GM12874 (cell line): ENCODE measurements around the gene SWSAP1.

ENCODE experiments used
- TF ChIP-seq, protein P1 (sequence below): IDR thresholded peaks from 2 replicates; pipeline ENCODE4 v1.5.1; 2011; ENCODE audit warnings: low read depth, mild to moderate bottlenecking, control low read depth, low read length, moderate library complexity; ENCODE audit not compliant: insufficient read depth

Gene SWSAP1, protein sequence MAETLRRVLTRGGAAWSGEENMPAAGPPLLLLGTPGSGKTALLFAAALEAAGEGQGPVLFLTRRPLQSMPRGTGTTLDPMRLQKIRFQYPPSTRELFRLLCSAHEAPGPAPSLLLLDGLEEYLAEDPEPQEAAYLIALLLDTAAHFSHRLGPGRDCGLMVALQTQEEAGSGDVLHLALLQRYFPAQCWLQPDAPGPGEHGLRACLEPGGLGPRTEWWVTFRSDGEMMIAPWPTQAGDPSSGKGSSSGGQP

DNA sequence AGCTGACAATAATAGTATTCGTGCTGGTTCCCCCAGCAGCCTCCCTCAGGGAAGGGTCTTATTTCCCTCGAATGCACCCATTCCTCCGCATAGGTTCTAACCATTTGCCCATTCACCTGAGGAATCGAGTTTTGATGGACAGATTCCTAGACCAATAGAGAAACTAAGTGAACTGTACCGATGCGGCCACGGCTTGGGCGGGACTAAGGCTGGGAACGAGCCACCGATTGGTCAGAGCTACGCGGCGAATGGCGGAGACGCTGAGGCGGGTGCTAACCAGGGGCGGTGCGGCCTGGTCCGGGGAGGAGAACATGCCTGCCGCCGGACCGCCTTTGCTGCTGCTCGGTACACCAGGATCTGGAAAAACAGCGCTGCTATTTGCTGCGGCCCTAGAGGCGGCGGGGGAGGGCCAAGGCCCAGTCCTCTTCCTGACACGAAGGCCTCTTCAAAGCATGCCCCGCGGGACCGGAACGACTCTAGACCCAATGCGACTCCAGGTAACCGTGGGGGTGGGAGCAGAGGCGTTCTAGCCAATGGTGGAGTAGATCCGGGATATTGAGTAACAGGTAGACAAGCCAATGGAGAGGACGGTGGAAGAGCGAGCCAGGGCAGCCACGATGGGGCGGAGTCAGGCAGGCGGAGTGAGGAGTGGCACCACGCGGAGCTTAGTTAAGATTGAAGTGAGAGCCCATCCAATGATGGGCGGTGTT, at the start of gene SWSAP1:
TSS of gene SWSAP1 (plus strand) at position 234 of the 710 bp plus-strand sequence. CDS start at position 249, 15 bp downstream.
- TF ChIP-seq, protein P1, sequence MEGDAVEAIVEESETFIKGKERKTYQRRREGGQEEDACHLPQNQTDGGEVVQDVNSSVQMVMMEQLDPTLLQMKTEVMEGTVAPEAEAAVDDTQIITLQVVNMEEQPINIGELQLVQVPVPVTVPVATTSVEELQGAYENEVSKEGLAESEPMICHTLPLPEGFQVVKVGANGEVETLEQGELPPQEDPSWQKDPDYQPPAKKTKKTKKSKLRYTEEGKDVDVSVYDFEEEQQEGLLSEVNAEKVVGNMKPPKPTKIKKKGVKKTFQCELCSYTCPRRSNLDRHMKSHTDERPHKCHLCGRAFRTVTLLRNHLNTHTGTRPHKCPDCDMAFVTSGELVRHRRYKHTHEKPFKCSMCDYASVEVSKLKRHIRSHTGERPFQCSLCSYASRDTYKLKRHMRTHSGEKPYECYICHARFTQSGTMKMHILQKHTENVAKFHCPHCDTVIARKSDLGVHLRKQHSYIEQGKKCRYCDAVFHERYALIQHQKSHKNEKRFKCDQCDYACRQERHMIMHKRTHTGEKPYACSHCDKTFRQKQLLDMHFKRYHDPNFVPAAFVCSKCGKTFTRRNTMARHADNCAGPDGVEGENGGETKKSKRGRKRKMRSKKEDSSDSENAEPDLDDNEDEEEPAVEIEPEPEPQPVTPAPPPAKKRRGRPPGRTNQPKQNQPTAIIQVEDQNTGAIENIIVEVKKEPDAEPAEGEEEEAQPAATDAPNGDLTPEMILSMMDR, result no peak

DNA sequence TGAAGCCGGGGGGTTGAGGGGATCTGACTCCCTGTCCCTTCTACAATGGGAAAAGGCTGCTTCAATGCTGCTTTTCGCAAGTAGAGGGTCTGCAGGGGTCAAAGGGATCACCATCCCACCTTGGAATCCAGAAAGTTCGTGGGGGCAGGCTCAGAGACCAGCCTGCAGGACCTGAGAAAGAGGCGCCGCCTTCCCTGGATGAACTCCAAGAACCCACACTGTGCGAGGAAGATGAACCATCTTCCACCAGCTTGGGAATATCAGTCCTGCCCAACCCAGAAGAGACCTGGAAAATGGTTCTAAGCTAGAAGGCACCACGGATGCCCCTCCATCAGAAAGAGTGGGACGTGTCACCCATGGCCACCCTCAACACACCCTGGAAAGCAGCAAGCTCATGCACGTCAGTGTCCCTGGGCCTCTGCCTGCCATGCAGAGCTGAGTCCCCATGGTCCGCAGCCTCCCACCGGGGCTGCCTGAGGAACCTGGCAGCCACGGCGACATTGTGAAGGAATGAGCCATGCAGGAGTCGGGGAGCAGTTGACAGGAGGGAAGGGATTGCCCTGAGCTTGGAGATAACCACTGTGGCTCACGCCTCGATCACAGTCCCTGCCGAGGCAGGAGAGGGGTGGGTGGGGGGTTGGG, 49.6 kb upstream of the SWSAP1 start:
- TF ChIP-seq, protein P1, result no peak

DNA sequence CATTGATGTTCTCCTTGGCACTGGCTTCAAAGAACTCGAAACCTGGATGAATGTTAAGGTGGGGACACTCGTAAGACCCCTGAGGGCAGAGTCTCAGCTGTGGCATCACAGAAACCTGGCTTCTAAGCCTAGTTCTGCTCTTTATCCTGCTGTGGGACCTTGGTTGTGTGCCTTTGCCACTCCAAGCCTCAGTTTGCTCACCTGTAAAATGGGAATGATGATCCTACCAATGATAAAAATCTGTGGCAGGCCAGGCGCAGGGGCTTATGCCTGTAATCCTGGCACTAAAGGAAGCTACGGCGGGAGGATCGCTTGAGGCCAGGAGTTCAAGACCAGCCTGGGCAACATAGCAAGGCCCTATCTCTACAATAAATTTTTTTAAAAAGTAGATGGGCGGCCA, 48.9 kb upstream of the SWSAP1 start:
- TF ChIP-seq, protein P1, result no peak

DNA sequence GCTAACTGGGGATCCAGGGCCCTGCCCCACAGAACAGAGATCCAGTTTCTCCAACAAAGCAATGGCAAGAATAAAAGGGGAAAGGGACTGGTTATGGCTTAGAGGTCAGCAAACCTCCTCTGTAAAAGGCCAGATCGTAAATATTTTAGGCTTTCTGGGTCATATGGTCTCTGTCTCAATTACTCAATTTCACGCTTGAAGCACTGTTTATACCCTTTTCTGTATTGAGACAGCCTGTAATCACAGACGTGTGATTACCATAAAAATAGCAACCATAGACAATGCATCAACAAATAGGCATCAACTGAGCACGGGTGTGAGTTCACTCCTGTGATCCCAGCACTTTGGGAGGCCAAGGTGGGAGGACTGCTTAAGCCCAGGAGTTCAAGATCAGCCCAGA, 44.3 kb upstream of the SWSAP1 start:
- TF ChIP-seq, protein P1, result no peak

DNA sequence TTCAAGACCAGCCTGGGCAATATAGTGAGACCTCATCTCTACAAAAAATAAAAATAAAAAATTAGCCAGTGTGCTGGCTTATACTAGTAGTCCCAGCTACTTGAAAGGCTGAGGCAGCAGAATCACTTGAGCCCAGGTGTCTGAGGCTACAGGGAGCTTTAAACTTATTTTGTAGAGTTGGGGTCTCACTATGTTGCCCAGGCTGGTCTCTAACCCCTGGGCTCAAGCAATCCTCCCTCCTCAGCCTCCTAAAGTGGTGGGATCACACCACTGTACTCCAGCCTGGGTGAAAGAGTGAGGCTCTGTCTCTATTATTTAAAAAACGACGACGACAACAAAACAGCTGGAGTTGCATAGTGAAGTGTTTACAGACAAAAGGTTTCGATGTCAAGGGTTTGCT, 43.0 kb upstream of the SWSAP1 start:
- TF ChIP-seq, protein P1, result no peak

DNA sequence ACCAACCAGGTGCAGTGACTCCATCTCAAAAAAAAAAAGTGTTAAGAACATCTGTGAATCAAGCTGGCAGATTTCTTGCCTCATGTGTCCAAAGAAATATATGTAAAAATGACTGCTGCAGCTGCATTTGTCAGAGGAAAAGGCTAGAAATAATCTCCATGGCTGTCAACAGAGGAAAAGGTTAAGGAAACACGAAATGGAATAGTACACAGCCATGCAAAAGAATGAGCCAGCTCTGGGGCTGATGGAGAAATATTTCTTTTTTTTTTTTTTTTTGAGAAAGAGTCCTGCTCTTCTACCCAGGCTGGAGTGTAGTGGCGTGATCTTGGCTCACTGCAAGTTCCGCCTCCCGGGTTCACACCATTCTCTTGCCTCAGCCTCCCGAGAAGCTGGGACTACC, 41.6 kb upstream of the SWSAP1 start:
- TF ChIP-seq, protein P1, result no peak

DNA sequence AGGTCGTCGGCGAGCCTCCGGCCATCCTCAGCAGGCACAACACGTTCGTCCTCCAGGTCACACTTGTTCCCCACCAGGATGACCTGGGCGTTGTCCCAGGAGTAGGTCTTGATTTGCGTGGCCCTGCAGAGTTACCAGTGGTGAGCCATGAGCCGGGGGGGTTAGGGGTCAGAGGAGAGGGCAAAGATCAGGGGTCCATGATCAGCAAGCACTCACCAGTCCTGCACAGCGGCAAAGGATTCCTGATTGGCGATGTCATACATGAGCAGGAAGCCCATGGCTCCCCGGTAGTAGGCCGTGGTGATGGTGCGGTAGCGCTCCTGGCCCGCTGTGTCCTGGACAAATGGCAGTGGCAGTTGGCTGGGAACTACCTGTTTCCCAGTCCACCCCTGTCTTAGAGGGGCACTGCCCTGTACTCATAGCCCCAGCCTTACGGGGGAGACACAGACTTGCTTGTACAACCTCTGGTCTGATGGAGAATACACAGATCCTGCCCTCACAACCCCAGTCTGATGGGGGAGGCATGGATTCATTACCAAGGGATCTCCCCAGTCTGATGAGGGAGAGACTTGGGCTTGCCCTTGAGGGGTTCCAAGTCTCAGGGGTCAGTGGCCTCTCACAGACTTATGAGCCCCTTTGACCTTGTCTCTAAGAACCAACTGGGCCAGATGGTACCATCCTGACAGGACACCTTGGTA, 38.9 kb upstream of the SWSAP1 start:
- TF ChIP-seq, protein P1, result no peak
